ENCODE results near the gene PSMG3.
A peak's percentile ranks its signal among the peaks of the same experiment; 100 is the strongest.

The PSMG3 gene

DNA sequence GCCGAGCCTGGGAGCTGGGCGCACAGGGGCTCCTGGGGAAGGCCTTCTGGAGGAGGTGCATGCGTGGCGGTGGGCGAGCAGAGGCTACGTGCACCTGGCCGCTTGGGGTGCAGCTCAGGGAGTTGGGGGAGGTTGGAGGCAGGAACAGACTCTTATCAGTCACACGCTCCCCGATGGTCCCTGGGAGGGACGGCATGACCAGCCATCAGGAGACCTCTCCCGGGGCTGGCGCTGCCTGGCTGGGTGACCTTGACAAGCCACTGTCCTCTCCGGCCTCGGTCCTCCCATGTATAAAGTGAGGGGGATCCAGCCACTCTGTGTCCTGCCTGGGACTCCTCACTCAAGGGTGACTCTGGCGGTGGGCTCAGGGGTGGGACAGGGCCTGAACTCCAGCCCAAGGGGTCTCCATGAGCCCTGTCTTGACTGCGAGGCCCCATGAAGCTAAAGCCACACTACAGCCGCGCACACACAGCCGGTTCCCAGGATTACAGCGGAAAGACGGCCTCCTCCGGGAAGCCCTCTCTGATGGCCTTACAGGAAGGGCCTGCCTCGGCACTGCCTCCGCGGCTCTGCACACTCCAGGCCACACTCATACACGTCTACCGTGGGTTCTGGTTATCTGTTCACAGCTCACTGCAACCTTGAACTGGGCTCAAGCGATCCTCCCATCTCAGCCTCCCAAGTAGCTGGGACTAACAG, 16.2 kb downstream of the PSMG3 start:
- Histone ChIP-seq H3K9me3 (ENCODE audit: severe bottlenecking) (no peaks in the 10 kb centered on the region), H3K27me3 (ENCODE audit: insufficient read depth, low read depth, severe bottlenecking) (no peaks in the 10 kb centered on the region), H3K4me3 (ENCODE audit: low read depth, low read length) (no peak overlapping the region), H3K36me3 (peaks cover 21% of the 10 kb centered on the region), H3K27ac (peak overlapping the region; percentile 96)
- no peak for DNase-seq
- no peak for TF ChIP-seq CTCF (IDR thresholded peaks at IDR 0.05; ENCODE audit: low read depth, low read length)

- DNase-seq, result no peak
- no peak overlapping the region for H3K4me3 ChIP-seq (ENCODE audit: low read depth, low read length)
- H3K9me3 ChIP-seq (ENCODE audit: severe bottlenecking), result no peaks in the 10 kb centered on the region
- H3K27ac ChIP-seq, result no peak overlapping the region
- H3K36me3 ChIP-seq, result peaks cover 30% of the 10 kb centered on the region
- TF ChIP-seq CTCF (IDR thresholded peaks at IDR 0.05; ENCODE audit: low read depth, low read length), result no peak
- no peaks in the 10 kb centered on the region for H3K27me3 ChIP-seq (ENCODE audit: insufficient read depth, low read depth, severe bottlenecking)
These were observed 17.6 kb downstream of the PSMG3 start for GRCh38 chr7:1552200-1552599.

DNA sequence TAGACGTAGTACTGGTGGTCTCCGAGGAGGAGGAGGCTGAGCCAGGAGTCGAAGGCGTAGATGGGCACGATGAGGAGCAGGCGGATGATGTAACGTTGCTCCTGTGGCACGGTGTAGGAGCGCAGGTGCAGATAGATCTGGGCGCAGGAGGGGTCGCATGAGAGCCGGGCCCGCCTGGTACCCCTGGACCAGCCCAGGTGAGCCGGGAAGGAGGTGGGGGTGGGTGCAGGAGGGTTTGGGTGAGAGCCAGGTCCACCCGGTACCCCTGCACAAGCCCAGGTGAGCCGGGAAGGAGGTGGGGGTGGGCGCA, 19.0 kb downstream of the PSMG3 start:
- no peak for TF ChIP-seq CTCF (IDR thresholded peaks at IDR 0.05; ENCODE audit: low read depth, low read length)
- Histone ChIP-seq H3K36me3 (peaks cover 39% of the 10 kb centered on the region), H3K27ac (no peak overlapping the region), H3K9me3 (ENCODE audit: severe bottlenecking) (no peaks in the 10 kb centered on the region), H3K27me3 (ENCODE audit: insufficient read depth, low read depth, severe bottlenecking) (no peaks in the 10 kb centered on the region), H3K4me3 (ENCODE audit: low read depth, low read length) (no peak overlapping the region)
- no peak for DNase-seq

- no peaks in the 10 kb centered on the region for H3K9me3 ChIP-seq (ENCODE audit: severe bottlenecking)
- H3K27me3 ChIP-seq (ENCODE audit: insufficient read depth, low read depth, severe bottlenecking), result no peaks in the 10 kb centered on the region
- no peak for TF ChIP-seq CTCF (IDR thresholded peaks at IDR 0.05; ENCODE audit: low read depth, low read length)
- peaks cover 39% of the 10 kb centered on the region for H3K36me3 ChIP-seq
- no peak overlapping the region for H3K4me3 ChIP-seq (ENCODE audit: low read depth, low read length)
- no peak overlapping the region for H3K27ac ChIP-seq
- no peak for DNase-seq
These were observed 19.6 kb downstream of the PSMG3 start for GRCh38 chr7:1550005-1550845.

- no peak overlapping the region for H3K27ac ChIP-seq
- no peak for TF ChIP-seq CTCF (IDR thresholded peaks at IDR 0.05; ENCODE audit: low read depth, low read length)
- no peak overlapping the region for H3K4me3 ChIP-seq (ENCODE audit: low read depth, low read length)
- no peaks in the 10 kb centered on the region for H3K9me3 ChIP-seq (ENCODE audit: severe bottlenecking)
- no peaks in the 10 kb centered on the region for H3K27me3 ChIP-seq (ENCODE audit: insufficient read depth, low read depth, severe bottlenecking)
- DNase-seq, result no peak
- peaks cover 39% of the 10 kb centered on the region for H3K36me3 ChIP-seq
These were observed 20.4 kb downstream of the PSMG3 start for GRCh38 chr7:1549357-1550004.

All from WERI-Rb-1 (cell line).